Measurements from ENCODE around the gene BCAR3. TPM values are rescaled to one million over a fixed set of nuclear protein-coding genes. Genes with fewer than 3 reads are reported as not detected.

The BCAR3 gene
- total RNA-seq, 2 experiments from 2014 or later: 0.42 to 0.67 TPM

GRCh38 chr1:93635614-93636543, 45.8 kb downstream of the BCAR3 start:
- Mint-ChIP-seq H3K4me3 (no peak overlapping the region), H3K9me3 (no peaks in the 10 kb centered on the region), H3K27ac (no peak overlapping the region), H3K27me3 (no peaks in the 10 kb centered on the region), H3K36me3 (ENCODE audit: low read depth) (no peaks in the 10 kb centered on the region), H3K4me1 (no peaks in the 10 kb centered on the region)
- ChIA-PET POLR2A (no interaction called here), CTCF (interaction anchor here (1.0 to 1.4 kb wide), 2 partner anchors 8 to 210 kb away, joined by 3 read pairs; no protein-coding TSS in a partner anchor)
- no peak for DNase-seq

- H3K27me3 Mint-ChIP-seq: no peaks in the 10 kb centered on the region
- H3K4me1 Mint-ChIP-seq: no peaks in the 10 kb centered on the region
- no peaks in the 10 kb centered on the region for H3K36me3 Mint-ChIP-seq (ENCODE audit: low read depth)
- H3K9me3 Mint-ChIP-seq: no peaks in the 10 kb centered on the region
- H3K4me3 Mint-ChIP-seq: no peak overlapping the region
- no peak overlapping the region for H3K27ac Mint-ChIP-seq
- CTCF ChIA-PET: interaction anchor here (1.3 to 7.5 kb wide), 2 partner anchors 84 to 182 kb away, joined by 4 to 72 read pairs; no protein-coding TSS in a partner anchor
- POLR2A ChIA-PET: no interaction called here
- no peak for DNase-seq
These were observed 48.3 kb downstream of the BCAR3 start for GRCh38 chr1:93633313-93633712.

GRCh38 chr1:93631626-93632365, 49.8 kb downstream of the BCAR3 start:
- Mint-ChIP-seq H3K9me3 (no peaks in the 10 kb centered on the region), H3K27me3 (no peaks in the 10 kb centered on the region), H3K4me3 (no peak overlapping the region), H3K4me1 (no peaks in the 10 kb centered on the region), H3K36me3 (ENCODE audit: low read depth) (no peaks in the 10 kb centered on the region), H3K27ac (no peak overlapping the region)
- ChIA-PET POLR2A (no interaction called here), CTCF (interaction anchor here (1.0 to 7.5 kb wide), 4 partner anchors 8 to 214 kb away, joined by 3 to 72 read pairs (median 12); no protein-coding TSS in a partner anchor)
- no peak for DNase-seq

GRCh38 chr1:93630168-93630567, 51.5 kb downstream of the BCAR3 start:
- Mint-ChIP-seq H3K9me3 (no peaks in the 10 kb centered on the region), H3K27ac (no peak overlapping the region), H3K4me3 (no peak overlapping the region), H3K27me3 (no peaks in the 10 kb centered on the region), H3K36me3 (ENCODE audit: low read depth) (no peaks in the 10 kb centered on the region), H3K4me1 (no peaks in the 10 kb centered on the region)
- CTCF ChIA-PET: interaction anchor here (0.7 to 7.5 kb wide), 14 partner anchors 11 to 216 kb away, joined by 3 to 72 read pairs (median 4); no protein-coding TSS in a partner anchor
- no peak for DNase-seq
- POLR2A ChIA-PET: no interaction called here

- ChIA-PET POLR2A (no interaction called here), CTCF (interaction anchor here (0.7 to 7.5 kb wide), 20 partner anchors 9 to 226 kb away, joined by 3 to 72 read pairs (median 5); no protein-coding TSS in a partner anchor)
- H3K4me3 Mint-ChIP-seq: no peak overlapping the region
These were observed 52.3 kb downstream of the BCAR3 start for GRCh38 chr1:93629101-93630059.

GRCh38 chr1:93628681-93629080, 53.0 kb downstream of the BCAR3 start:
- H3K36me3 Mint-ChIP-seq (ENCODE audit: low read depth): no peaks in the 10 kb centered on the region
- H3K27ac Mint-ChIP-seq: no peak overlapping the region
- no peak overlapping the region for H3K4me3 Mint-ChIP-seq
- CTCF ChIA-PET: interaction anchor here (0.7 to 7.5 kb wide), 14 partner anchors 9 to 221 kb away, joined by 3 to 72 read pairs (median 5); no protein-coding TSS in a partner anchor
- no peak for DNase-seq
- H3K4me1 Mint-ChIP-seq: no peaks in the 10 kb centered on the region
- no peaks in the 10 kb centered on the region for H3K27me3 Mint-ChIP-seq
- POLR2A ChIA-PET: no interaction called here
- no peaks in the 10 kb centered on the region for H3K9me3 Mint-ChIP-seq

More at GRCh38 chr1:93629101-93630059, 52.3 kb downstream of the BCAR3 start:
- Mint-ChIP-seq H3K27me3 (no peaks in the 10 kb centered on the region), H3K36me3 (ENCODE audit: low read depth) (no peaks in the 10 kb centered on the region), H3K4me1 (no peaks in the 10 kb centered on the region), H3K9me3 (no peaks in the 10 kb centered on the region), H3K27ac (no peak overlapping the region)
- peak; percentile 63 for DNase-seq

- no peaks in the 10 kb centered on the region for H3K27me3 Mint-ChIP-seq
- H3K4me3 Mint-ChIP-seq: no peak overlapping the region
- no peaks in the 10 kb centered on the region for H3K9me3 Mint-ChIP-seq
- ChIA-PET POLR2A (interaction anchor here (0.6 kb wide), 1 partner anchor 254 kb away, joined by 5 read pairs; no protein-coding TSS in a partner anchor), CTCF (no interaction called here)
- H3K27ac Mint-ChIP-seq: no peak overlapping the region
- no peaks in the 10 kb centered on the region for H3K4me1 Mint-ChIP-seq
- H3K36me3 Mint-ChIP-seq (ENCODE audit: low read depth): no peaks in the 10 kb centered on the region
- DNase-seq: no peak
These were observed 55.9 kb downstream of the BCAR3 start for GRCh38 chr1:93625582-93626327.

GRCh38 chr1:93623875-93624274, 57.8 kb downstream of the BCAR3 start:
- ChIA-PET CTCF (interaction anchor here (0.7 kb wide), 1 partner anchor 190 kb away, joined by 4 read pairs; no protein-coding TSS in a partner anchor), POLR2A (no interaction called here)
- Mint-ChIP-seq H3K36me3 (ENCODE audit: low read depth) (no peaks in the 10 kb centered on the region), H3K27me3 (no peaks in the 10 kb centered on the region), H3K9me3 (no peaks in the 10 kb centered on the region), H3K27ac (no peak overlapping the region), H3K4me3 (no peak overlapping the region), H3K4me1 (no peaks in the 10 kb centered on the region)
- no peak for DNase-seq

GRCh38 chr1:93623436-93623835, 58.2 kb downstream of the BCAR3 start:
- no peaks in the 10 kb centered on the region for H3K27me3 Mint-ChIP-seq
- H3K4me1 Mint-ChIP-seq: no peaks in the 10 kb centered on the region
- DNase-seq: no peak
- H3K36me3 Mint-ChIP-seq (ENCODE audit: low read depth): no peaks in the 10 kb centered on the region
- ChIA-PET CTCF (interaction anchor here (0.7 kb wide), 1 partner anchor 190 kb away, joined by 4 read pairs; no protein-coding TSS in a partner anchor), POLR2A (no interaction called here)
- no peak overlapping the region for H3K27ac Mint-ChIP-seq
- H3K4me3 Mint-ChIP-seq: no peak overlapping the region
- no peaks in the 10 kb centered on the region for H3K9me3 Mint-ChIP-seq

- CTCF ChIA-PET: interaction anchor here (1.4 to 3.8 kb wide), 3 partner anchors 8 to 317 kb away, joined by 3 to 20 read pairs (median 4); no protein-coding TSS in a partner anchor
- H3K27ac Mint-ChIP-seq: no peak overlapping the region
- H3K4me1 Mint-ChIP-seq: peaks cover 2% of the 10 kb centered on the region
- no peak overlapping the region for H3K4me3 Mint-ChIP-seq
- POLR2A ChIA-PET: no interaction called here
- H3K36me3 Mint-ChIP-seq (ENCODE audit: low read depth): no peaks in the 10 kb centered on the region
- DNase-seq: no peak
- H3K9me3 Mint-ChIP-seq: no peaks in the 10 kb centered on the region
- H3K27me3 Mint-ChIP-seq: no peaks in the 10 kb centered on the region
These were observed 60.4 kb downstream of the BCAR3 start for GRCh38 chr1:93621246-93621645.

- Mint-ChIP-seq H3K4me3 (no peak overlapping the region), H3K4me1 (peaks cover 2% of the 10 kb centered on the region), H3K27me3 (no peaks in the 10 kb centered on the region), H3K27ac (no peak overlapping the region), H3K36me3 (ENCODE audit: low read depth) (no peaks in the 10 kb centered on the region), H3K9me3 (no peaks in the 10 kb centered on the region)
- no peak for DNase-seq
- CTCF ChIA-PET: interaction anchor here (1.4 to 3.8 kb wide), 3 partner anchors 8 to 316 kb away, joined by 3 to 20 read pairs (median 4); no protein-coding TSS in a partner anchor
- POLR2A ChIA-PET: no interaction called here
These were observed 60.8 kb downstream of the BCAR3 start for GRCh38 chr1:93620841-93621210.

Measured in activated CD4-positive, alpha-beta T cell treated with anti-CD3 and anti-CD28 coated beads, Interleukin-2, amount 10 ng/mL, durations not matched to agents 7 days and 5 days (primary cell).